Mammary epithelial cell (primary cell): Measurements from ENCODE around the gene LTF.

Experiments
- CTCF ChIP-seq, 2 donors: IDR thresholded peaks in 1 of 2; conservative IDR thresholded peaks in 1 of 2; 2 replicates each; pipeline ENCODE4 v1.5.1; 2011 to 2012; ENCODE audit warnings: inconsistent platforms in 2 of 2, low read length in 2 of 2, mild to moderate bottlenecking in 2 of 2, control low read depth in 1 of 2, low read depth in 1 of 2; ENCODE audit not compliant: insufficient read depth in 1 of 2; ENCODE audit errors: extremely low read depth in 1 of 2
- EZH2 ChIP-seq: IDR thresholded peaks from 2 replicates; pipeline ENCODE4 v1.6.1; 2012; ENCODE audit warnings: low read length, inconsistent platforms, borderline replicate concordance

- TF ChIP-seq CTCF (conservative IDR thresholded peaks at IDR 0.05 in 1 of 2, IDR thresholded peaks at IDR 0.05 in 1 of 2; ENCODE audit: extremely low read depth in 1 of 2, insufficient read depth in 1 of 2, low read depth in 1 of 2, low read length in 2 of 2) (no peak), EZH2 (no peak)
These were observed 25.9 kb downstream of the LTF start for GRCh38 chr3:46438831-46439230.
